GM20431 (cell line): Measurements from ENCODE around the gene TRIM54.
"Not testable (repeated sequence)": the region's sequence is repeated elsewhere in the genome, so short reads cannot be mapped to it uniquely, and the experiment has no call there.

Experiments used
- in situ Hi-C: fragments of 300-500 bp; cut with MseI, MboI; formaldehyde crosslinking; loops from one replicate; pipeline ENCODE4 v1.15.0; 2020; ENCODE audit warnings: low sequenced_read_pairs; ENCODE audit not compliant: unreplicated experiment

TRIM54 gene

DNA sequence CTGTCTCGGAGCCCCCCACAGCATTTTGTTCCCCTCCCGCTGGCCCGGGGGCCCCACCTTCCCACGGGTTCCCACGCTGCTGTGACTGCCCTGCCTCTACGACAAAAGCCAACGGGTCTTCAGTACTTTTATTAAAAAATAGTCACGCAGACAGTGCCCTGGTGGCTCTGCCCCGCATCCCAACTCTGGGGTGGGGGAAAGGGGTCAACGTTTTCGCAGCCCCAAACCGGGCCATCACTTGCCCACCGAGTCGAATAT is 25.0 kb downstream of the TRIM54 start:
- in situ Hi-C loops = no loop called here

- in situ Hi-C loops = no loop called here
Observed at GRCh38 chr2:27307545-27308358, 25.5 kb downstream of the TRIM54 start.

DNA sequence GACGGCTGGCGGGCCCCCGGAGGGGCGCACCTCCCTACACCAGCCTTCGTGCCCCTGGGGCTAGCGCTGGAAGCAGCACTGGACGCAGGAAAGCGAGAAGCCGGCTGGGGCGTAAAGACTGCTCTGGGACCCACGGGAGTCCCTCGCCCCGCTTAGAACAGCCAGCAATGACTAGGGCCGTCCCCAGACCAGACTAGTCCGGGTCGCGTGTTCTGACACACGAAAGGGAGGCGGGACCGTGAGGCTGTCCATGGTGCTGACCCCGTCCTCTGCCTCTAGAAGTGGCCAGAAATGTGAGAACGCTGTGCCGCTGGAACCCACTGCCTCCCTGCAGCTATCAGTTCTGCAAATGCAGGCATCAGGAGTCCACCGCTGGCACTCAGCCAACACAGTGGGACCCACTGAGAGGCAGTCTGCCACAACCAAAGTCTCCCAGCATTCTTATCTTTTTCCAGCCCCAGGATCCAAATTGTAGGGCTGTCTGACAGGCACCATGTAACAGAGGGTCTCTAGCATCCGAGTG is 26.2 kb downstream of the TRIM54 start, which contains the start of gene UCN:
TSS of gene UCN (minus strand) at position 87 of the 523 bp plus-strand sequence. CDS start 550 bp downstream, outside the sequence.
- in situ Hi-C loops = no loop called here

GRCh38 chr2:27309651-27310050 is 27.4 kb downstream of the TRIM54 start:
- in situ Hi-C loops = no loop called here

- in situ Hi-C loops = no loop called here
Observed at GRCh38 chr2:27312152-27312551, 29.9 kb downstream of the TRIM54 start.

- in situ Hi-C loops = no loop called here
Observed at GRCh38 chr2:27313882-27314645, 31.8 kb downstream of the TRIM54 start.

- in situ Hi-C loops = no loop called here
Observed at GRCh38 chr2:27314709-27315108, 32.5 kb downstream of the TRIM54 start.

DNA sequence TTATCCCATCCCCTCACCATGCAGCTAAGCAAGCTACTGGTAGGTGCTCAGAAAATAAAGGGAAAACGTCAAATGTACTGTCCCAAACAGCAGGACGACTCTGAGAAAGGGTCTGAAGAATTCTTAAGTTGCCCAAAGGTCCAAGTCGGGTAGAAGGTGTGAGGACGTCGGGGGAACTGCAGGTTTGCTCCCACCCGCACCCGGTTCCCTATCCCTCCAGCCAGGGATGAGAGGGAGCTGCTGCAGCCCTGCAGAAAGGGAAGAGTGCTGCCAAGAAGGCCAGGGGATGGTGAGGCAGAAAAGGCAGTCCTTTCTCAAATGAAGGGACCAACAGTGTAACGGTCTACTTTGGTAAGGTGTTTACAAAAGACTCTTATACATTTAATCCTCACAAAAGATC is 32.9 kb downstream of the TRIM54 start:
- in situ Hi-C loops = no loop called here

DNA sequence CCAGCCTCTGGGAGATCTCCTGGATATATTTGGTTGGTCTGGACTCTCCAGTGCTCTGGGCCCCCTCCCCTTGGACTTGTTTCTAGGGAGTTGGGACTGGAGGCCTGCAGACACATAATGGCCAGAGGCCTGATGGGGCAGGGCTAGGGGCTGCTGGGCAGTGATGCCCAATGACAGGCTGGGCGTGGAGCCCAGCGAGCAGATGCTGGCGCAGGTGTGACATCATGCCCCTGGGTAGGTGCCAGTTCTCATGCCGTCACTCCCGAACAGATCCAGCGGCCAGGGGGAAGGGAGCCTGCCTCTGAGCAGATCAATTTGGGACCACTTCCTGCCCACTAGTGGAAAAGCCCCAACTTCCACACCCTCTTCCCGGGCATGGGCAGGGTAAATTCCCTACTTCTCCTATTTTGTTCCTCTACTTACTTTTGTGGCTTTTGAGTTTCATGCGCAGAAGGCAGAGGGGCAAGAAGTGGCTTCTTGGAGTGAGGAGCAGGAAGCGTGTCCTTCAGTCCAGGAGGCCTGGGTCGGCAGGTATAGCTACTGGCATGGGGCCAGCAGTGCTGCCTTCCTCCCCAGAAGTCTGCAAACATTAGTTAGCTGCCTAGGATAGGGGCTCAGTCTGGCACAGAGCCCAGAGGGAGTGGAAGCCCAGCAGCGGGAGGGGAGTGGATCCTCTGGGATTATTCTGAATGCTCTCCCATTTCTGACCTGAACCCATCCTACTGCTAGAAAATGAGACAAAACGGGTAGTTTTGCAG is 34.6 kb downstream of the TRIM54 start:
- in situ Hi-C loops = no loop called here

- in situ Hi-C loops = not testable (repeated sequence)
Observed at GRCh38 chr2:27319839-27320238, 37.6 kb downstream of the TRIM54 start.

- in situ Hi-C loops = no loop called here
Observed at GRCh38 chr2:27320958-27321543, 38.8 kb downstream of the TRIM54 start.

- in situ Hi-C loops = no loop called here
Observed at GRCh38 chr2:27322301-27322765, 40.1 kb downstream of the TRIM54 start.

- in situ Hi-C loops = no loop called here
Observed at GRCh38 chr2:27322766-27323595, 40.8 kb downstream of the TRIM54 start, which contains the start of gene MPV17. Gene MPV17 (minus strand): TSS chr2:27323097. CDS start chr2:27322517, 580 bp downstream.

GRCh38 chr2:27323596-27324285 is 41.5 kb downstream of the TRIM54 start:
- in situ Hi-C loops = no loop called here

- in situ Hi-C loops = no loop called here
Observed at GRCh38 chr2:27324720-27325119, 42.5 kb downstream of the TRIM54 start.

DNA sequence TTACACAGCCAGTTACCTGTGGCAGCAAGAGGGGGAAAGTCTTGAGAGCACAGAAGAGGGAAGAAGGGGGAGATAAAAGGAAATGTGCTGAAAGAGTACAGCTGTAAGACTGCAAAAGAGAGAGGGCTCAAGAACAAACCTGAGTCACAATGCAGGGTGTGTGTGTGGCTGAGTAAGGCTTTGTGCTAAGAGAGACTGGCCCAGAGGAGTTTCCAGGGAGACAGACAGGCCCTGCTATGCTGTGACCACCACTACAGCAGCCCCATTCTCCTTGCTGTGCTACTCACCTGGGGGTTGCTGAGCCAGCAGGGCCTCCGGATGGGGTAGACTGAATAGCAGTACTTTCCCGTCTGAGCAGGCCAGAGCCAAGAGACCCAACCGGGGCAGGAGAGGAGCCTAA is 53.1 kb downstream of the TRIM54 start:
- in situ Hi-C loops = no loop called here

DNA sequence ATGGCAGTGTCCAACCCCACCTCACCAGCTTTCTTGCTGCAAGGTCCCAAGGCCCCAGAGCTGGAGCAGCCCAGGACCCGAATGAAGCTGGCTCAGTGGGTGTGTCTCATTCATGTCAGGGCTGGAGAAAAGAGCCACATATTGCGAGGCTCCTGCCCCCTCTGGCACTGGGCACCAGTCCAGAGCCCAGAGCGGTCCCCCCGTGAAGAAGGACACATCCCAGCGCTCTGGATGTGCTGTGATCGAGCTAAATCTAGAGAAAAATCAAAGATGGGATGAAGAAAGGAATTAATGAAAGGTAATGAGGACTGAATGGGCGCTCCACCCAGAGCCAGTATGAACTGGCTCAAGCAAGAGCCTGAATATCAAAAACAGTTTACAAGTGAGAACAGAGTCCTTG is 53.9 kb downstream of the TRIM54 start:
- in situ Hi-C loops = no loop called here

DNA sequence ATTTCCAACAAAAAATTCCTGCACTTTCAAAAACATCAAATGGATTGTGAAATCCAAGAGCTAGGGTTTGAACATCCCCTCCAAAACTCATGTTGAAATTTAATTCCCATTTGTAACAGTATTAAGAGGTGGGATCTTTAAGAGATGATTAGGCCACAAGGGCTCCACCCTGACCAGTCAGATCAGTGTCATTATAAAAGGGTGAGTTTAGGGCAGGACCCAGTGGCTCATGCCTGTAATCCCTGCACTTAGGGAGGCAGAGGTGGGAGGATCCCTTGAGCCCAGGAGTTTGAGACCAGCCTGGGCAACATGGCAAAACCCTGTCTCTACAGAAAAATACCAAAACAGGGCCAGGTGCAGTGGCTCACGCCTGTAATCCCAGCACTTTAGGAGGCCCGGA is 65.4 kb downstream of the TRIM54 start:
- in situ Hi-C loops = no loop called here
